HCT116 (cell line): ENCODE results near the gene ANXA6. TPM values are rescaled to one million over a fixed set of nuclear protein-coding genes. Genes with fewer than 3 reads are reported as not detected.

Source experiments
- ATAC-seq: fragments of 200-7000 bp; cut with Tn5 transposase; 2 replicates; pipeline ENCODE4 v1.9.1; 2020; ENCODE audit warnings: mild to moderate bottlenecking, moderate library complexity
- BruUV-seq: library from RNA; stranded (reverse); fragments of 400-500 nt; replicated peaks from 2 replicates; lab custom pipeline; 2021; lab: Mats Ljungman, UMichigan
- CTCF ChIA-PET: fragments of 300-600 bp; sonication (Branson Sonifier 250); formaldehyde crosslinking; loops from one replicate; lab custom pipeline; 2021; ENCODE audit warnings: antibody characterized with exemption; lab: Charles Lee
- POLR2A ChIA-PET: fragments of 300-600, 350-600 bp; sonication (Branson Sonifier 250); formaldehyde crosslinking; loops from one replicate; lab custom pipeline; 2021; ENCODE audit warnings: antibody characterized with exemption; lab: Charles Lee
- RAD21 ChIA-PET, 2 experiments: fragments of 300-600 bp; sonication (Branson Sonifier 250); formaldehyde crosslinking; loops; one replicate each; lab custom pipeline; 2023; ENCODE audit warnings: low total read pairs in 2 of 2; ENCODE audit not compliant: uncharacterized antibody in 2 of 2, unreplicated experiment in 2 of 2, low non-redundant PET in 1 of 2; lab: Charles Lee
- DNase-seq: peaks from one replicate; pipeline ENCODE4 v3.0.0-alpha.2; 2010; ENCODE audit warnings: low read depth, low spot score
- H2AFZ ChIP-seq: fragments of 200-600 bp; shearing (Covaris generic), sonication (generic); 2 replicates; pipeline ENCODE4 v1.6.1; 2017; ENCODE audit warnings: low read depth, mixed run types, mixed read lengths, antibody characterized with exemption, low read length; ENCODE audit not compliant: poor library complexity, severe bottlenecking
- H3K27ac ChIP-seq: 2 replicates; pipeline ENCODE4 v1.5.1; 2012; ENCODE audit warnings: low read depth, low read length
- H3K27me3 ChIP-seq: fragments of 200-600 bp; sonication (generic); 2 replicates; pipeline ENCODE4 v1.6.1; 2016; ENCODE audit warnings: mixed run types, low read length, mixed read lengths; ENCODE audit not compliant: insufficient read depth
- H3K36me3 ChIP-seq, 2 experiments: fragments of 200-500 bp in 1 of 2; fragments of 200-600 bp in 1 of 2; sonication (Bioruptor generic) in 1 of 2; sonication (generic) in 1 of 2; 2 replicates each; pipeline versions ENCODE4 v1.5.1 to v1.6.1; 2014 to 2016; ENCODE audit warnings: low read length in 2 of 2, inconsistent platforms in 1 of 2, mixed read lengths in 1 of 2, mixed run types in 1 of 2; ENCODE audit not compliant: insufficient read depth in 2 of 2, control insufficient read depth in 1 of 2
- H3K4me1 ChIP-seq, 2 experiments: fragments of 200-600 bp in 1 of 2; sonication (generic) in 1 of 2; 2 replicates each; pipeline versions ENCODE4 v1.5.1 to v1.6.1; 2012 to 2017; ENCODE audit warnings: low read length in 2 of 2, inconsistent platforms in 1 of 2, mild to moderate bottlenecking in 1 of 2, mixed read lengths in 1 of 2, mixed run types in 1 of 2, moderate library complexity in 1 of 2; ENCODE audit not compliant: insufficient read depth in 2 of 2, control insufficient read depth in 1 of 2
- H3K4me2 ChIP-seq: fragments of 200-600 bp; sonication (generic); 2 replicates; pipeline ENCODE4 v1.6.1; 2017; ENCODE audit warnings: mixed run types, low read length, mixed read lengths
- H3K4me3 ChIP-seq, 2 experiments: fragments of 200-600 bp in 1 of 2; sonication (generic) in 1 of 2; replicated peaks in 1 of 2; 2 replicates each; pipeline ENCODE4 v1.5.1; 2011 to 2016; ENCODE audit warnings: low read length in 2 of 2, control low read depth in 1 of 2, low read depth in 1 of 2, mild to moderate bottlenecking in 1 of 2, mixed read lengths in 1 of 2, mixed run types in 1 of 2
- H3K79me2 ChIP-seq: fragments of 200-600 bp; sonication (generic); 2 replicates; pipeline ENCODE4 v1.6.1; 2017; ENCODE audit warnings: mild to moderate bottlenecking, mixed run types, low read length, moderate library complexity, mixed read lengths; ENCODE audit not compliant: insufficient read depth
- H3K9ac ChIP-seq: fragments of 200-600 bp; sonication (generic); 2 replicates; pipeline ENCODE4 v1.6.1; 2016; ENCODE audit warnings: low read length, mixed read lengths
- H3K9me2 ChIP-seq: fragments of 200-600 bp; sonication (generic), shearing (Covaris generic); 2 replicates; pipeline ENCODE4 v1.6.1; 2017; ENCODE audit warnings: mixed run types, mild to moderate bottlenecking, moderate library complexity; ENCODE audit not compliant: insufficient read depth
- H3K9me3 ChIP-seq, 2 experiments: fragments of 200-500 bp in 1 of 2; fragments of 200-600 bp in 1 of 2; sonication (Bioruptor generic) in 1 of 2; sonication (generic) in 1 of 2; 2 replicates each; pipeline ENCODE4 v1.6.1; 2014 to 2017; ENCODE audit warnings: low read length in 2 of 2, mixed read lengths in 2 of 2, inconsistent platforms in 1 of 2, low read depth in 1 of 2, mild to moderate bottlenecking in 1 of 2, mixed run types in 1 of 2, moderate library complexity in 1 of 2; ENCODE audit not compliant: control insufficient read depth in 1 of 2, insufficient read depth in 1 of 2
- H4K20me1 ChIP-seq: fragments of 200-600 bp; sonication (generic), shearing (Covaris generic); 2 replicates; pipeline ENCODE4 v1.6.1; 2017; ENCODE audit warnings: mixed run types, mild to moderate bottlenecking, moderate library complexity; ENCODE audit not compliant: insufficient read depth
- CBX3 ChIP-seq: IDR thresholded peaks from 2 replicates; pipeline ENCODE4 v1.6.1; 2012; ENCODE audit warnings: low read depth
- CEBPB ChIP-seq: IDR thresholded peaks from 2 replicates; pipeline ENCODE4 v1.6.1; 2012; ENCODE audit warnings: low read depth
- ELF1 ChIP-seq: IDR thresholded peaks from 2 replicates; pipeline ENCODE4 v1.6.1; 2012; ENCODE audit warnings: low read depth, borderline replicate concordance
- FOSL1 ChIP-seq: IDR thresholded peaks from 2 replicates; pipeline ENCODE4 v1.6.1; 2012; ENCODE audit warnings: low read depth
- JUND ChIP-seq: IDR thresholded peaks from 2 replicates; pipeline ENCODE4 v1.6.1; 2012
- MAX ChIP-seq: IDR thresholded peaks from 2 replicates; pipeline ENCODE4 v1.6.1; 2012
- RAD21 ChIP-seq: IDR thresholded peaks from 2 replicates; pipeline ENCODE4 v1.6.1; 2012; ENCODE audit warnings: low read depth, mild to moderate bottlenecking
- REST ChIP-seq: IDR thresholded peaks from 2 replicates; pipeline ENCODE4 v1.6.1; 2012; ENCODE audit warnings: low read depth
- SIN3A ChIP-seq: IDR thresholded peaks from 2 replicates; pipeline ENCODE4 v1.6.1; 2012; ENCODE audit warnings: low read depth
- SP1 ChIP-seq: IDR thresholded peaks from 2 replicates; pipeline ENCODE4 v1.6.1; 2012; ENCODE audit warnings: low read depth
- TCF7L2 ChIP-seq: IDR thresholded peaks from 2 replicates; pipeline ENCODE4 v1.7.0; 2011; ENCODE audit warnings: borderline replicate concordance, inconsistent platforms; ENCODE audit not compliant: insufficient read depth, insufficient read length; ENCODE audit errors: extremely low read depth
- ZBTB33 ChIP-seq: IDR thresholded peaks from 2 replicates; pipeline ENCODE4 v1.6.1; 2011; ENCODE audit warnings: mild to moderate bottlenecking, low read length, moderate library complexity; ENCODE audit not compliant: insufficient replicate concordance; ENCODE audit errors: extremely low read depth
- ZFX ChIP-seq: fragments of 450-650 bp; IDR thresholded peaks from 2 replicates; pipeline ENCODE4 v1.6.1; 2017
- ZNF274 ChIP-seq: fragments of 200-500 bp; sonication (Bioruptor generic); IDR thresholded peaks from 2 replicates; pipeline ENCODE4 v1.6.1; 2014; ENCODE audit warnings: mild to moderate bottlenecking, low read depth, low read length, inconsistent platforms
- intact Hi-C: fragments of 100-400 bp; cut with micrococcal nuclease; formaldehyde crosslinking; loops from 2 replicates; pipeline ENCODE4 v1.10.0; 2022
- total RNA-seq: library from RNA; stranded (reverse); gene quantifications from one replicate; pipeline ENCODE4 v1.2.1, GENCODE V29; 2021; ENCODE audit not compliant: unreplicated experiment

Gene ANXA6
- total RNA-seq, 1 experiment from 2014 or later = 71.9 TPM

- H4K20me1 ChIP-seq = no peaks in the 10 kb centered on the region
- CTCF ChIA-PET = interaction anchor here (1.4 to 1.5 kb wide), 2 partner anchors 31 to 33 kb away, joined by 4 to 5 read pairs; no protein-coding TSS in a partner anchor
- TF ChIP-seq ZFX = no peak
- TF ChIP-seq JUND = no peak
- TF ChIP-seq SP1 = no peak
- peaks cover 11 to 32% of the 10 kb centered on the region in 2 experiments; a peak in 3 of 4 replicates for H3K4me1 ChIP-seq
- RAD21 ChIA-PET = no interaction called here
- DNase-seq = no peak
- H2AFZ ChIP-seq = no peak overlapping the region
- peaks cover 9% of the 10 kb centered on the region; the same call in 1 of the 2 replicates for H3K79me2 ChIP-seq
- H3K9me3 ChIP-seq = no peaks in the 10 kb centered on the region
- POLR2A ChIA-PET = no interaction called here
- no peak overlapping the region for H3K4me3 ChIP-seq
- no peaks in the 10 kb centered on the region for H3K27me3 ChIP-seq
- H3K36me3 ChIP-seq = no peaks in the 10 kb centered on the region
- ATAC-seq = no peak
- H3K27ac ChIP-seq = no peak overlapping the region
- H3K9ac ChIP-seq = no peak overlapping the region
- H3K4me2 ChIP-seq = no peak overlapping the region
- BruUV-seq = no TSS peak
- H3K9me2 ChIP-seq = no peaks in the 10 kb centered on the region
- intact Hi-C loops = no loop called here
Observed at GRCh38 chr5:151084363-151084762, 73.2 kb downstream of the ANXA6 start.

- no peak overlapping the region for H2AFZ ChIP-seq
- ATAC-seq (no peak), DNase-seq (no peak)
- H3K79me2 ChIP-seq = peaks cover 9% of the 10 kb centered on the region; the same call in 1 of the 2 replicates
- no peaks in the 10 kb centered on the region for H3K9me3 ChIP-seq
- no TSS peak for BruUV-seq
- intact Hi-C loops = no loop called here
- H3K27ac ChIP-seq = no peak overlapping the region
- POLR2A ChIA-PET = no interaction called here
- H3K4me2 ChIP-seq = peak overlapping the region; percentile 39
- H3K4me3 ChIP-seq = no peak overlapping the region
- H3K36me3 ChIP-seq = no peaks in the 10 kb centered on the region
- peaks cover 11 to 32% of the 10 kb centered on the region in 2 experiments; a peak in 3 of 4 replicates for H3K4me1 ChIP-seq
- RAD21 ChIA-PET = no interaction called here
- no peaks in the 10 kb centered on the region for H3K27me3 ChIP-seq
- CTCF ChIA-PET = interaction anchor here (1.2 to 1.5 kb wide), 3 partner anchors 32 to 36 kb away, joined by 4 to 5 read pairs (median 5); no protein-coding TSS in a partner anchor
- H4K20me1 ChIP-seq = no peaks in the 10 kb centered on the region
- H3K9ac ChIP-seq = no peak overlapping the region
- H3K9me2 ChIP-seq = no peaks in the 10 kb centered on the region
- TF ChIP-seq FOSL1 = no peak
- TF ChIP-seq ZBTB33 = no peak
- no peak for TF ChIP-seq REST
- no peak for TF ChIP-seq ZNF274
- no peak for TF ChIP-seq ZFX
- no peak for TF ChIP-seq CEBPB
- TF ChIP-seq MAX = no peak
- TF ChIP-seq JUND = no peak
- TF ChIP-seq RAD21 = no peak
- TF ChIP-seq CBX3 = no peak
- no peak for TF ChIP-seq TCF7L2
- TF ChIP-seq ELF1 = no peak
- no peak for TF ChIP-seq SIN3A
Observed at GRCh38 chr5:151083081-151083676, 74.4 kb downstream of the ANXA6 start.
